Jurkat, Clone E6-1 (cell line): ENCODE measurements around the gene INO80B.

Source experiments
- DNase-seq: peaks from one replicate; pipeline ENCODE4 v3.0.0-alpha.2; 2011; ENCODE audit warnings: low read depth, low spot score
- H3K4me3 ChIP-seq: 2 replicates; pipeline ENCODE4 v1.5.1; 2011; ENCODE audit warnings: mild to moderate bottlenecking, low read length, control low read depth, moderate library complexity

INO80B gene

GRCh38 chr2:74424139-74424992 lies 30.5 kb upstream of the INO80B start:
- no peak overlapping the region for H3K4me3 ChIP-seq

GRCh38 chr2:74424995-74425406 lies 29.9 kb upstream of the INO80B start:
- no peak for DNase-seq
- no peak overlapping the region for H3K4me3 ChIP-seq

More at GRCh38 chr2:74424139-74424992, 30.5 kb upstream of the INO80B start:
- DNase-seq: no peak

GRCh38 chr2:74425523-74425922 lies 29.4 kb upstream of the INO80B start:
- DNase-seq: no peak
- no peak overlapping the region for H3K4me3 ChIP-seq

- no peak for DNase-seq
- no peak overlapping the region for H3K4me3 ChIP-seq
These were observed 28.6 kb upstream of the INO80B start for GRCh38 chr2:74426181-74426758.

GRCh38 chr2:74427551-74427950 lies 27.3 kb upstream of the INO80B start:
- H3K4me3 ChIP-seq: no peak overlapping the region
- DNase-seq: no peak

GRCh38 chr2:74428675-74429074 lies 26.2 kb upstream of the INO80B start:
- no peak overlapping the region for H3K4me3 ChIP-seq
- no peak for DNase-seq

- no peak for DNase-seq
- H3K4me3 ChIP-seq: no peak overlapping the region
These were observed 25.1 kb upstream of the INO80B start for GRCh38 chr2:74429487-74430451.

- H3K4me3 ChIP-seq: no peak overlapping the region
- DNase-seq: no peak
These were observed 24.4 kb upstream of the INO80B start for GRCh38 chr2:74430502-74430901.

GRCh38 chr2:74436111-74436805 lies 18.6 kb upstream of the INO80B start:
- no peak for DNase-seq
- H3K4me3 ChIP-seq: no peak overlapping the region

GRCh38 chr2:74436848-74437695 lies 17.8 kb upstream of the INO80B start:
- H3K4me3 ChIP-seq: no peak overlapping the region
- DNase-seq: no peak

GRCh38 chr2:74438248-74438647 lies 16.6 kb upstream of the INO80B start:
- no peak for DNase-seq

GRCh38 chr2:74439373-74439772 lies 15.5 kb upstream of the INO80B start:
- no peak for DNase-seq
- no peak overlapping the region for H3K4me3 ChIP-seq

More at GRCh38 chr2:74438248-74438647, 16.6 kb upstream of the INO80B start:
- H3K4me3 ChIP-seq: no peak overlapping the region

- peak overlapping the region; percentile 20 for H3K4me3 ChIP-seq
- no peak for DNase-seq
These were observed 15.0 kb upstream of the INO80B start for GRCh38 chr2:74439803-74440377.

GRCh38 chr2:74440378-74441169 lies 14.3 kb upstream of the INO80B start:
- H3K4me3 ChIP-seq: peak overlapping the region; percentile 20
- no peak for DNase-seq

- no peak overlapping the region for H3K4me3 ChIP-seq
- no peak for DNase-seq
These were observed 13.7 kb upstream of the INO80B start for GRCh38 chr2:74441170-74441689.

- no peak within 1 kb of the TSS for H3K4me3 ChIP-seq
- DNase-seq: no peak
These were observed 13.0 kb upstream of the INO80B start, which contains the start of gene RTKN for GRCh38 chr2:74441690-74442482. Gene RTKN (minus strand): TSS chr2:74441937. CDS start chr2:74441816, 121 bp downstream.
